A172 (cell line): Measurements from ENCODE around the gene CBFB. TPM values are rescaled to one million over a fixed set of nuclear protein-coding genes. Genes with fewer than 3 reads are reported as not detected.
"Not testable (repeated sequence)": the region's sequence is repeated elsewhere in the genome, so short reads cannot be mapped to it uniquely, and the experiment has no call there.

Experiments used
- DNase-seq: peaks from one replicate; pipeline ENCODE4 v3.0.0-alpha.2; 2015; ENCODE audit warnings: low spot score
- total RNA-seq: library from RNA; depleted of rRNA; stranded (reverse); fragments of >200 nt; shearing (Covaris generic); gene quantifications from 2 replicates; pipeline ENCODE4 v1.2.3, GENCODE V29; 2014

CBFB gene
- total RNA-seq, 1 experiment from 2014 or later, result 89.4 TPM

DNA sequence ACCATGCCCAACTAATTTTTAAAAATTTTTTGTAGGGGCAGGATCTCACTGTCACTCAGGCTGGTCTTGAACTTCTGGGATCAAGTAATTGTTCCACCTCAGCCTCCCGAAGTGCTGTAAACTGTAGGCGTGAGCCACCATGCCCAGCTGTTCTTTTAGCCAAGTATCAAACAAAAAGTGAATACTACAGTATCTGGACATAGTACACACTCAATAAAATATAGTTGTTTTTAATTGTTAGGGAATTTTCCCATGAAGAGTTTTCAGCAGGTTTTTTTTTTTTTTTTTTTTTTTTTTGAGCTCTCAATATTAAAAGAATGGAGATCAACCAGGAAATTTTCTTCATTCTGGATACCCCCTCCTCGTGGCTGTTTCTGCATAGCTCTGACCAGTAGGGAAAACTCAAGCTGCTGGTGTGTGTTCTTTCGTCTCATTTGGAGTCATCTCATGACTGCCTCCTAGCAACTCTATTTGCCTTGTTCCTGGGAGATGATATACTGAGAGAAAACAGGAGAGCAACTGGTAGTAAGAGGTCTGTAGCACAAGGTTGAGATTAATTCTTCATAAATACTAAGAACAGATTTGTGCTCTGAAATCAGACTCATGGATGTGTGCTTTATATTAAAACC is 64.3 kb downstream of the CBFB start:
- DNase-seq, result no peak

DNA sequence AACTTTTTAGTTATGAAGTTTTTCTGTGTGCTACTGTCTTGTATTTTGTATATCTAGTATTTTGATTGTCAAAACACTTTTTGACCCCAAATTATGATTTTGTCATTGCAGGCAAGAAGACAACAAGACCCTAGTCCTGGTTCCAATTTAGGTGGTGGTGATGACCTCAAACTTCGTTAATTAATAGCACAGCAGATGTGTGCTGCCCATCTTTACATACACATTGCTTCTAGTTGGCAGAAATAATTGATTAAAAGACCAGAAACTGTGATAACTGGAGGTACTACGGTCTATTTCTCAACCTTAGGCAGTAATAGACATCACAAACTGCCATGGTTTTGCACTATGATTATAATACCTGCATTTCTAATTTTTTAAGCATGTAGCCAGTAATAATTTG is 69.7 kb downstream of the CBFB start:
- no peak for DNase-seq

DNA sequence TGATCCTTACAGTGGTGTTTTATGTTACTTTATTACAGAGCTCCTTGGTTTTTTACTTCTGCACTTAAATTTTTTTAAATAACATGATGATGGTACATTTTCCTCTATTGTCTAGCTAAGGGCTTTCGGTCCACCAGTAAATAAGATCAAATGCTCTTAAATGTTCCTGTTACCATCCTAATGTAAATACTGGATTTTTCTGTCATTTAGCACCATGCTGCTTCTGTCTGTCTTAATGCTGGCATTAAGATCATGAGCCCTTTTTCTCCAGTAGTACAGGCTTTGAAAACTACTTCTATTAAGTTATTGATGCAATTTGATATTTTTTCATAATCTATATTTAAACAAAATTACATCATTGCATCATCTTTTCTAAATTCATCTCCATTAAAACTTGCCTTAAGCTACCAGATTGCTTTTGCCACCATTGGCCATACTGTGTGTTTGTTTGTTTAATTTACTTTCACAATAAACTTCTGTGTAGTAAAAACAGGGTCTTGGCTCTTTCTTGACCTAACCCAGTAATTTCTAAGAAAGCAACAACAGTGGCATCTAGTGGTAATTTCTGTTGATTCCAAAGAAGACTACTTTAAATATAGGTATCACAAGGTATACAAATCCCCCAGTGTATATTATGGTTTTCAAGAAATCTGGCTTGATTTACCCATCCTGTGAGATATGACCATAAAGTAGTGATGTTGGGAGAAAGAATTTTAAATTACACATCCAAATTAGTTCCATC is 71.8 kb downstream of the CBFB start:
- peak; percentile 13 for DNase-seq

DNA sequence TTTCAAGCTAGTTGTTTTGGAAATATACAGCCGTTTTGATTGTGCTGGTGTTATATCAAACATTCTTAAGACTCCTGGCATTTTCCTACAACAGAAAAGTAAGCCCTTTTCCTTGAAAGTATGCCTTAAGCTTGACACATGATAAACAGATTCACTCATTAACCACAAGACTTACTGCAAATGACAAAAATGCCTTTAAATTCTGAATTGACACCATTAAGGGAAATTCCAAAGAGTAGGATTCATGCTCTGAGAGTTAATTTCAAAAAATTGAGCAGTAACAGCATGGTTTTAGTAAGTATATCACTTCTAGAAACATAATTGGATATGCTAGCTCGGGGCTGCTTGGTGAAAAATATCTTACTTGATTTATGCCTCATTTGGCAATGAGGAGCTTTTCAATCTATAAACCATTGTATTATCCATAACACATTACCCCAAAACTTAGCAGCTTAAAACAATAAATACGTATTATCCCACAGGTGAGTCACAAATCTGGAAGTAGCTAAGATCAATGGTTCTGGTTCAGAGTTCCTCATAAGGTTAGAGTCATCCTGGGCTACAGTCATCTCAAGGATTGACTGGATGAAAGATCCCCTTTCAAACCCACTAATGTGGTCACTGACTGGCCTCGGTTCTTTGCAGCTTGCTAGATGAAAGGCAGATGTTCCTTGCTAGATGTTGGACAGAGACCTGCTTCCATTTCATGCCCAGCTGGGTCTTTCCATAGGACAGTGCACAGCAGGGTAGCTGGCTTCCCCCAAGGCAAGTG is 72.5 kb downstream of the CBFB start:
- peak; percentile 43 for DNase-seq

DNA sequence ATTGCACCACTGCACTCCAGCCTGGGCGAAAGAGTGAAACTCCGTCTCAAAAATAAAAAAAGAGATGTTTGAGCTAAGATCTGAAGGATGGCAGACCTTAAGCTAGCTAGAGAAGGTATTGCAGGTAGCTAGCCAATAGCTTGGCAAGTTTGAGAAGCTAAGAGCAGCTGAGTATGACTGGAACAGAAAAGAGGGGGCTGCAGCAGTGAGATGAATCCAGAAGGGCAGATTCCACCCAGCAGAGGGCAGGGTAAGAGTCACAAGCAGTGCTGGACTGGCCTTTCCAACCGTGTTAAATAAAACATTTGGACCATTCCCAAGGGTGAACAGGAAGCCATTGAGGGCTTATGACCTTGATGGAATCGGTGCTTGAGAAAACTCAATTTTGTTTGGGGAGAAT is 75.1 kb downstream of the CBFB start:
- peak; percentile 28 for DNase-seq

DNA sequence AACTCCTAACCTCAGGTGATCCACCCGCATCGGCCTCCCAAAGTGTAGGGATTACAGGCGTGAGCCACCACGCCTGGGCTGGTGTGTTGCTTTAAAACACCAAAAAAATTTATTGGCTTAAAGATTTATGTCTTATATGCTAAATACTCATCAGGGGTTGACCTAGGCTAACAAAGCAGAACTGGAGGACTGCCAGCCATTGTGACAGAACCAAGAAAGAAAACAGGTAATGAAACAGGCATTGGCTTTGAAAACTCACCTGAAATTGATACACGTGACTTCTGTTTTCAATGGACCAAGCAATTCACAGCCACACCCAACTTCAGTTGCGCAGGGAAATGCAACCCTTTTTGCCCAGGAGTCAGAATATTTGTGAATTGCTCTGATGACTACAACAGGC is 75.9 kb downstream of the CBFB start:
- no peak for DNase-seq

DNA sequence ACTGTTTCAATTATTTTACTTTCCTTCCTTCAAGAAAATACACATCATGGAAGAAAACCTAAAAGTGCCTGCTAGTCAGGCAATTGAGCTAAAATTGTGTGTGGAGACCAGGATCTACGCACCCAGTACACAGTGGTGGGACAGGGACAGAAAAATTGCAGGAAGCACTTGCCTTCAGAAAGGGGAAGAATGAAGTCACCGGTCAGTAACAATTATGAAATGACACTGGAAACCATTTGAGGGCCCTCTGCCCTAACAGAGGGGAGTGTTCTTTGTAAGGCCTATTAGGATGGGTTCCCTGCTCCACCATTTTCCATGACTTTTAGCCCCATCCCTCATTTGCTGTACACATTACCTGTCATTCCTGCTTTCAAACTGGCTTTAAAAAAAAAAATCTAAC is 76.3 kb downstream of the CBFB start:
- DNase-seq, result no peak

DNA sequence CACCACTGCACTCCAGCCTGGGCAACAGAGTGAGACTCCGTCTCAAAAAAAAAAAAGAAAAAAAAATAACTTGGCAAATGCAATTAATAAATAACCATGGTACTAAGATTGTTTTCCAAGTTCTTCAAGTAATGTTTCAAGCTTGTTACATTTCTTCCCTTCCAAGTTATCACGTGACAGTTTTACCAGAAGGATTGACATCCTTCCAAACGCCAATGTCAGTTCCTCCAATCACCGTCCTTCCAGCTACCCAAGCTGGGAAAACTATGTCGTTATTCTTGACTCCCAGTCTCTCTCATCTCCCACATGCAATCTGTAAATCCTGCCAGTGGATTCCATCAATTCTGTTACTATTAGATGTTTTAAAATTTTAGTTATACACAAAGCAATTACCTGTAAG is 76.9 kb downstream of the CBFB start:
- no peak for DNase-seq

DNA sequence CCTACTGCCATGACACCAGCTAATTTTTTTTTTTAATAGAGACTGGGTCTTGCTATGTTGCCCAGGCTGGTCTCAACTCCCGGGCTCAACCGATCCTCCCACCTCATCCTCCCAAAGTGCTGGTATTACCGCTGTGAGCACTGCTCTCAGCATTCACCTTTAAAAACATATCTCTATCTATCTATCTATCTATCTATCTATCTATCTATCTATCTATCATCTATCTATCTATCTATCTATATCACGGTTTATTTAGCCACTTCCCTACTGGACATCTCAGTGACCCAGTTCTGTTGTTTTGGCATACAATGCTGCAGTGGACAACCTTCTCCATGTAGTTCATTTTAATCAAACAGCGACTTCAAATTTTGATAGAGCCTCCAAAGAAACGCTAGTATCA is 79.5 kb downstream of the CBFB start:
- no peak for DNase-seq

DNA sequence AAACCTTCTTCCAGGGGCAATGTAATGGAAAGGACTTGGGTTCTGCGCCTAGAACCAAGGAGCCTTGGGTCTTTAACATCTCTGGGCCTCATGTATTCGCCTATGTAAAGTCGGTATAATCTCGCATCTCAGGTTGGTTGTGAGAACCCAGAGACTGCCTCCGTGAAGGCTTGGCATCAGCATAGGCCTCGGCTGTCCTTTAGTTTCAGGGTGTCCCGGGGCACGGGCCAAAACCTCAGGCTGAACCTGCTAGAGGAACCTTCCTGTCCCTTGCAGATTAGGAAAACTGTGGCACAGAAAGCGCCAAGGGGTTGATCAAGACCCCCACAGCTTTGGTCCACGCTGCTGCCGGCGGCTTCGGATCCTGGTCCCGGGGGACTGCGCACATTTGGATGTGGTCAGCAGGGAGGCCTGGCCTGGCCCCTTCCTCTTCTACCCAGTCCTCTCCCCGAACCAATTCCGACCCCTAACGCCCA is 80.0 kb downstream of the CBFB start:
- DNase-seq, result no peak

DNA sequence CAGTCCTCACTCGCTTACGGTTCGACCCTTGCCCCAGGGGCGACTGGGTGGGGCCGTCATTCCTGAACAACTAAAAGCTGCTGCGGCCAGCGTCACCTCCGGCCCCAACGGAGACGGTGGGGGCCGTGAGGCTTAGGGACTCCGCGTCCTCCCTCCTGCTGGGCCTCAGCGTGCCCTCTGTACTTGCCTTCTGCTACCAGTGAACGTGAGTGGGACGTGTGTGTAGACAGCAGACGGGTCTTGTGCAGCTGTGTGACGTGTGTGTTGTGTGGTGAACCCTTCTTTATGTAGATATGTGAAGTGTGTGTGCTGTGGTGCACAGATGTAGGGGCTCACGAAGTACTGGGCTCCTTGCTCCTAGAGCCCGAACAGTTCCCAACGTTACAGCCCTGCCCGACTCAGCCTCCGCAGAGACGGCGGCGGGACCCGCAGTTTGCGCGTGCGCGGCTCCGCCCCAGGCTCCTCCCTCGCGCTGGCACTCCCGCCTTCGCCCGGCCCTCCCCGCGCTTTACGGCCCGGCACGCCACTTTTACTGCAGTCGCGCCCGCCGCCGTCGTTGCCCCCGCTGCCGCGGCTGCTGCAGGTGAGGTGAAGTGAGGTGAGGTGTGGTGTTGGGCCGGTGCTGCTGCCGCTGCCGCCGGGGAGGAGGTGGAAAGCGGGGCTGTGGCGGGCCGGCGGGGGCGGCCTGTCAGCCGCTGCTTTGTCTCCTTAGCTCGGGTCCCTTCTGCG is 80.6 kb downstream of the CBFB start, which contains the start of gene PHAF1:
Gene PHAF1 (plus strand): TSS at position 535 of the 729 bp plus-strand sequence. CDS start 235 bp downstream, outside the sequence.
- peak; percentile 77 for DNase-seq

DNA sequence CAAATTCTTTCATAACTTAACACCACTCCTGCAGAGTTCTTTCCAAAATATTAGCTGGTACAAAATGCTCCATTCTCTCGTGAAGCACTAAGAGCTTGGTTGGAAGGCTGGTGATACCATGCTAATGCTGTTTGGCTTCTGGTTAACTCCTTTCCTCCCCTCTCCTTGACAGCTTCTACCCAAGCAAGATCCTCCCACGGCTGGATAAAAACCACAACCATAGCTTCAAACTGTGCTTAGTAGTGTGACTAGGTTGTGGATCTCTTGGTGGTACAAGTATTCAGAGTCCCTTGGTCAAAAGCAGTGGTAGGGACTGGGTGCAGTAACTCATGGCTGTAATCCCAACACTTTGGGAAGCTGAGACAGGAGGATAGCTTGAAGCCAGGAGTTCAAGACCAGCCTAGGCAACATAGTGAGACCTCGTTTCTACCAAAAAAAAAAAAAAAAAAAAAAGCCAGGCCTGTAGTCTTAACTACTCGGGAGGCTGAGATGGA is 83.0 kb downstream of the CBFB start:
- DNase-seq, result no peak

DNA sequence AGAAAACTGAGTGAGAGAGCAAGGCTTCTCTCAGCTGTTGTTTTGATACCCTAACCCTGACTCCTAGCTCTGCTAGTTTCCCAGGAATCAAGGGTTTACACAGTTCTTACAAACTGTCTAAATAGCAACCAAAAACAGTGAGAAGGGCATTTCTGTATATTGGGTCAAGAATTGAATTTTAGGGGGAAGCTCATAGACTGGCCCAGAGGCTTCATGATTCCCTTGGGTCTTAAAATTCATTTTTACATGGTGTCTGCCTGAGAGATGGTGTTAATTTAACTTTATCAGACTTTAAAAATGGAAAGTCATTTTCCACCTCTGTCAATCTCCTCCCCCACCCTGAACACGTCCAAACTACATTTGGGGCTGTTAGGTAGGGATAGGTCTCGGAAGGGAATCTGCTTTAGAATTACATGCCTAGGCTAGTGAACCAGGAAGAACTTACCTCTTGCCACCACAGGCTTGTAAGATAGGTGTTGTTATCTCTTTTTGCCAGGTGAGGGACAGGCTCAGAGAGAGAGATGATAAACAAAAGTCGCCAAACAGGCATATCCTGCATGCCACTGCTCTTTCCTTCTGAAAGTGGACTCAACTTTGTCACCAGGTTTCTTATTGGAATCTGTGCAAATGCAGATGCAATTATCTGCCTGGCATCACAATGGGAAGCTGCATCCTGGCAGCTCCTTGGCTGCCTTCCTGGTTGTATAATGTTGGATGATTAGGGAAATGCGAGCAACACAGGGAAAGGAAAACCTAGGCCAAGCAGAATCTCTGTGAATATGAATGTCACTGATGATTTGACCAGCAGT is 83.8 kb downstream of the CBFB start:
- no peak for DNase-seq

DNA sequence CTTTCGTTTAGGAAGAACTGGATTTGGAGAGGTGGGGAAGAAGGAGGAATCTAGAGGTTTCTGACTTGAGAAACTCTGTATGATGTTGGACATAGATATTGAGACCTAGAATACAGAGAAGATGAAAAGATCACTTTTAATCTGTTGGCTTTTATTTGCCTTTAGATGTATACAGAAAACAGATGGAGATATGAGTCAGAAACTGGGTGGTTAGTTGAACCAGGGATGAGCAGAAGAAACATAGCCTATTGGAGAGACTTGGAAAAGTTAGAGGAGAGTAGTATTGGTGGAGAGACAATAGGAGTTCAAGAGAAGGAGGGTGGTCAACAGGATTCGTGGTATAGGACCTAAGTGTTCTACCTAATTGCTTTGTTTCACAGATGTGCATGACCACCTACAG is 85.8 kb downstream of the CBFB start:
- no peak for DNase-seq

DNA sequence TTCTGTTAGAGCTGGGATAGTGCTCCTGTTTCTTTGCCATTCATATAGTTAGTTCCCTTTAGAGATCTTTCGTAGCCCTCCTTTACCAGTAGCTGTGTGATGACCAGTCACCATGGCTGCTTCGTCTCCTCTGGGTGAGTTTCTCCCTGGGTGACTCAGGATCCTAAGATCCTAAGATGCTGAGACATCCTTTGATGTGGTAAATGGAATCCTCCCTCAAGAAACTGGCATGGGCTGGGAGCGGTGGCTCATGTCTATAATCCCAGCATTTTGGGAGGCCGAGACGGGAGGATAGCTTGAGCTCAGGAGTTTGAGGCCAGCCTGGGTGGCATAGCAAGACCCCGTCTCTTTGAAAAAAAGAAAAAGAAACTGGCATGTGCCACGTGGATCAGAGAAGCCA is 86.7 kb downstream of the CBFB start:
- DNase-seq, result peak; percentile 95

DNA sequence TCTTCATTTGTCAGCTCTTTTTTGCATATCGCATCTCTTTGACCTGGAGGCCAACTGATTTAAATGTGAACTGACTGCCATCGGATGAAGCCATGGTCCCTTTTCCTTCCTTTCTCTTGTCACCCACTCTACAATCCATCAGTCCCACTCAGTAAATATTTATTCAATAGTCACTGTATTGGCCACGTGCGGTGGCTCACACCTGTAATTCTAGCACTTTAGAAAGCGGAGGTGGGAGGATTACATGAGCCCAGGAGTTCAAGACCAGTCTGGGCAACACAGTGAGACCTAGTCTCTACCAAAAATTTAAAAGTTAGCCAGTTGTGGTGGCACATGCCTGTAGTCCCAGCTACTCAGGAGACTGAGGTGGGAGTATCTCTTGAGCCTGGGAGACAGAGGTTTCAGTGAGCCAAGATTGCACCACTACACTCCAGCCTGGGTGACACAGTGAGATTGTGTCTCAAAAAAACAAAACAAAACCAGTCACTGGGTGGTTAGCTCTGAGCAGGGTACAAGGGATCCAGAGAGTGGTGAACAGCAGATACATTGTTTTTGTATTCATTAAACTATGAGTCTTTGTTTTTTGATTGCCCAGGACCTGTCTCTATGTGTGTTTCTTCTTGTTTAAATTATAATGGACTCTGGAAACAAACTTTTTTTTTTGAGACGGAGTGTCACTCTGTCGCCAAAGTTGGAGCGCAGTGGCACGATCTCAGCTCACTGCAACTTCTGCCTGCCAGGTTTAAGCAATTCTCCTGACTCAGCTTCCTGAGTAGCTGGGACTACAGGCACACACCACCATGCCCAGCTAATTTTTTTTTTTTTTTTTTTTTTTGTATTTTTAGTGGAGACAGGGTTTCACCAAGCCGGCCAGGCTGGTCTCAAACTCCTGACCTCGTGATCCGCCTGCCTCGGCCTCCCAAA is 87.7 kb downstream of the CBFB start:
- DNase-seq, result no peak

DNA sequence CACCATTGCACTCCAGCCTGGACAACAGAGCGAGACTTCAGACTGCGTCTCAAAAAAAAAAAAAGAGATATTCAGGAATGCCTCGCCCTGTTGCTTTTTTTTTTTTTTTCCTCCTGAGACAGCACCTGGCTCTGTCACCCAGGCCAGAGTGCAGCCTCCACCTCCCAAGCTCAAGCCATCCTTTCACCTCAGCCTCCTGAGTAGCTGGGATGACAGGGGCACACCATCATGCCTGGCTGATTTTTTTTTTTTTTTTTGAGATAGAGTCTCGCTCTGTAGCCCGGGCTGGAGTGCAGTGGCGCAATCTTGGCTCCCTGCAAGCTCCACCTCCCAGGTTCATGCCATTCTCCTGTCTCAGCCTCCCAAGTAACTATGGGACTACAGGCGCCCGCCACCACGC is 88.8 kb downstream of the CBFB start:
- no peak for DNase-seq

DNA sequence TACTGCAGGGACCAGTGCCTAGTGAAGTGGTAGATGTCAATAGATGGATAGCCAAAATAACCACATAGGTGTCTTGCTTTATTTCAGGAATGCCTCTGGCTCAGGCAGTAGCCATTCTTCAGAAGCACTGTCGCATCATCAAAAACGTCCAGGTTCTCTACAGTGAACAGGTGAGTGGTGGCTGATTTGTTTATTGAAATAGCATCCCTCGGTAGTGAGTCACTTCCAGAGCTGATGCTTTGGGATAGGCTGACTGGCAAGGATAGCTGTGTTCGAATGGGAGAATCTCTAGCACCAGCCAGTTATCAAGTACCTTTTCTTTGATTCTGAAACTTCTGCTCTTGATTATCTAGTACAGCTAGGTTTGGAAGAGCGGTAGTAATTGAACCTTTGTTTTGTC is 91.1 kb downstream of the CBFB start:
- no peak for DNase-seq

DNA sequence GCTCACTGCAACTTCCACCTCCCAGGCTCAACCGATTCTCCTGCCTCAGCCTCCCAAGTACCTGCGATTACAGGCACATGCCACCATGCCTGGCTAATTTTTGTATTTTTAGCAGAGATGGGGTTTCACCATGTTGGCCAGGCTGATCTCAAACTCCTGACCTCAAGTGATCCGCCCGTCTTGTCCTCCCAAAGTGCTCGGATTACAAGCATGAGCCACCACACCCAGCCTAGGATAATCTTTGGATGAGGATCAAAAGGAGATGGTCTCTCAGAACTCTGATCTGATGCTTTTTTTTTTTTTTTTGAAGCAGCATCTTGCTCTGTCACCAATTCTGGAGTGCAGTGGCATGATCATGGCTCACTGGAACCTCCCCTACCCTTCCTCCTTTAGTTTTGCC is 93.8 kb downstream of the CBFB start:
- DNase-seq, result not testable (repeated sequence)

DNA sequence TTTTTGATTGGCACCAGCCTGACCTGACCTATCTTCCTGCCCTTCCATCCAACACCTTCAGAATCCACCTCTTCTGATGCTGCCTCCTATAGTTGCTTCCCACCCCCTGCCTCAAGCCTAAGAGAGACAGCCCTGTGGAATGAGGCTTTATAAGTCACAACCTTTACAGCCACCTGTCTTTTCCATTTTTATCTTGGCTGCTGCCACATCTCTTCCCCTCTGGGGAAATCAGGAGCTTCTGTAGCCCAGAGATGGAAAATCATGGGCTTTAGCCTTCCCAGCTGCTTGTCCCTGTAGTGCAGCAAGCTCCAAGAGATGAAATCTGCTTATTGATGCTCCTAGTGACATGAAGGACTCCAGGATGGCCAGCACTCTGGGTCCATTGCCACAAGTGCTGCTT is 99.5 kb downstream of the CBFB start:
- DNase-seq, result no peak
